ENCODE measurements around the gene ACYP2.

- TF ChIP-seq, protein P1, sequence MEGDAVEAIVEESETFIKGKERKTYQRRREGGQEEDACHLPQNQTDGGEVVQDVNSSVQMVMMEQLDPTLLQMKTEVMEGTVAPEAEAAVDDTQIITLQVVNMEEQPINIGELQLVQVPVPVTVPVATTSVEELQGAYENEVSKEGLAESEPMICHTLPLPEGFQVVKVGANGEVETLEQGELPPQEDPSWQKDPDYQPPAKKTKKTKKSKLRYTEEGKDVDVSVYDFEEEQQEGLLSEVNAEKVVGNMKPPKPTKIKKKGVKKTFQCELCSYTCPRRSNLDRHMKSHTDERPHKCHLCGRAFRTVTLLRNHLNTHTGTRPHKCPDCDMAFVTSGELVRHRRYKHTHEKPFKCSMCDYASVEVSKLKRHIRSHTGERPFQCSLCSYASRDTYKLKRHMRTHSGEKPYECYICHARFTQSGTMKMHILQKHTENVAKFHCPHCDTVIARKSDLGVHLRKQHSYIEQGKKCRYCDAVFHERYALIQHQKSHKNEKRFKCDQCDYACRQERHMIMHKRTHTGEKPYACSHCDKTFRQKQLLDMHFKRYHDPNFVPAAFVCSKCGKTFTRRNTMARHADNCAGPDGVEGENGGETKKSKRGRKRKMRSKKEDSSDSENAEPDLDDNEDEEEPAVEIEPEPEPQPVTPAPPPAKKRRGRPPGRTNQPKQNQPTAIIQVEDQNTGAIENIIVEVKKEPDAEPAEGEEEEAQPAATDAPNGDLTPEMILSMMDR (conservative IDR thresholded peaks at IDR 0.05) = no peak
- no peak for TF ChIP-seq ZFX (IDR thresholded peaks at IDR 0.05)
Measured at GRCh38 chr2:54290356-54291025, 175.1 kb downstream of the ACYP2 start.

Measured in C4-2B (cell line).